ENCODE results near the gene HOXA4. TPM values are rescaled to one million over a fixed set of nuclear protein-coding genes. Genes with fewer than 3 reads are reported as not detected.

The HOXA4 gene
- total and polyA plus RNA-seq, 2 of the 8 experiments (the other 6 are each of a cell fraction or from before 2014, with no cell fraction given) = not detected

DNA sequence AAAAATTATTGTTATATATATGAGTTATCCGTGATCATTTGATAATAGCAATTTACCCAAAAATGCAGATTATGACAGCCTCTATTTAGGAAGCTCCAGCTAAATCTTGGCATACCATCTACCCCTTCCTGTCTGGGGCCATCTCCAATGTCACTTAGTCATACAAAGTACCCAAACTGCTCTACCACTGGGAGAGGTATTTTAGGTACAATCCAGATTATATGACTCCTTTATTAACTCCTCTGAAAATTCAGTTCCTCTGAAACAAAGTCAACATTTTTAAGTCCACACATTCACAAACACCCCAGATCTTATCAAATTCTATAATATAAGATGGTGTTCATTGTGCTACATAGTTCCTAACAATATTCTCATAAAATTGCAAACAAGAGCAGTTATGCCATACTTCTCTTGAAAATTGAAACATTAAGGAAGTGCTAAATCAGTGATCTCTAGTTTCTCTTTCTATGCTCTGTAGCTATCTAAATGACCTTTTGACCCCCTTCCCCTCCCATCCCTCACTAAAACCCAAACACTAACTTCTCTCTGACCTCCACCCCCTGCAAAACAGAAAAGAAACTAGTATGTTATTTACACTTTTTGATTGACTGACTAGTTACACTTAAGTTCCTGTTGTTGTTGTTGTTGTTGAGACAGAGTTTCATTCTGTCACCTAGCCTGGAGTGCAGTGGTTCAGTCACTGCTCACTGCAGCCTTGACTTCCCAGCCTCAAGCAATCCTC is 51.2 kb downstream of the HOXA4 start (continued):
- TF ChIP-seq GTF2F1 (IDR thresholded peaks at IDR 0.05; ENCODE audit: borderline replicate concordance, low read depth, low read length) (no peak), CREB1 (IDR thresholded peaks at IDR 0.05) (no peak)
